HepG2 (cell line): ENCODE data around the gene TAF4B. TPM values are rescaled to one million over a fixed set of nuclear protein-coding genes. Genes with fewer than 3 reads are reported as not detected.

Experiments used
- ATAC-seq: fragments of 200-7000 bp; cut with Tn5 transposase; 3 replicates; pipeline ENCODE4 v1.9.1; 2020; ENCODE audit warnings: mild to moderate bottlenecking, moderate library complexity
- BruUV-seq: library from RNA; stranded (reverse); fragments of 400-500 nt; replicated peaks from 2 replicates; lab custom pipeline; 2021; lab: Mats Ljungman, UMichigan
- CTCF ChIA-PET: fragments of 300-600 bp; formaldehyde crosslinking; extraction: SDS; loops from one replicate; lab custom pipeline; 2021; ENCODE audit warnings: low total read pairs, inconsistent platforms, low intra/inter-chr PET ratio; lab: Yijun Ruan, JAX
- POLR2A ChIA-PET: fragments of 350-600 bp; sonication (Branson Sonifier 250); formaldehyde crosslinking; loops from one replicate; lab custom pipeline; 2020; ENCODE audit warnings: antibody characterized with exemption, inconsistent platforms; lab: Yijun Ruan, JAX
- DNase-seq: peaks from one replicate; pipeline ENCODE4 v3.0.0-alpha.2; 2015; ENCODE audit warnings: low spot score
- FAIRE-seq: peaks from 3 replicates; lab custom pipeline; 2011; peaks lifted over from hg19 to GRCh38; lab: Jason Lieb, UNC
- H2AFZ ChIP-seq: one replicate; pipeline ENCODE4 v1.6.1; 2011; ENCODE audit warnings: low read length, inconsistent platforms
- H3K27ac ChIP-seq: fragments of 300-600 bp; 3 replicates; pipeline ENCODE4 v1.8.0; 2011; ENCODE audit warnings: mixed run types, mild to moderate bottlenecking, mixed read lengths, low read length, inconsistent platforms; ENCODE audit not compliant: insufficient read depth; ENCODE audit errors: extremely low read length
- H3K27me3 ChIP-seq, 2 experiments: fragments of 200-600 bp in 1 of 2; 2 replicates in 1 of 2; 3 replicates in 1 of 2; pipeline versions ENCODE4 v1.6.0 to v1.8.0; 2011; ENCODE audit warnings: low read length in 2 of 2, mild to moderate bottlenecking in 2 of 2, moderate library complexity in 2 of 2, inconsistent platforms in 1 of 2; ENCODE audit not compliant: insufficient read depth in 2 of 2, control insufficient read depth in 1 of 2
- H3K36me3 ChIP-seq, 2 experiments: fragments of 200-600 bp in 1 of 2; replicated peaks in 1 of 2; 2 replicates in 1 of 2; 3 replicates in 1 of 2; pipeline versions ENCODE4 v1.5.1 to v1.8.0; 2011; ENCODE audit warnings: low read length in 2 of 2, inconsistent platforms in 1 of 2; ENCODE audit not compliant: insufficient read depth in 2 of 2, control insufficient read depth in 1 of 2
- H3K4me1 ChIP-seq: 2 replicates; pipeline ENCODE4 v1.5.1; 2012; ENCODE audit warnings: low read length, inconsistent platforms; ENCODE audit not compliant: insufficient read depth
- H3K4me2 ChIP-seq: 2 replicates; pipeline ENCODE4 v1.6.0; 2011; ENCODE audit warnings: low read depth, low read length, inconsistent platforms
- H3K4me3 ChIP-seq, 3 experiments: fragments of 200-600 bp in 1 of 3; sonication (generic), shearing (Covaris generic) in 1 of 3; replicated peaks in 1 of 3; 2 replicates each; pipeline ENCODE4 v1.5.1; 2011 to 2016; ENCODE audit warnings: low read length in 3 of 3, inconsistent platforms in 2 of 3, low read depth in 2 of 3, mild to moderate bottlenecking in 2 of 3, control low read depth in 1 of 3, mixed read lengths in 1 of 3; ENCODE audit not compliant: insufficient read depth in 1 of 3
- H3K79me2 ChIP-seq: one replicate; pipeline ENCODE4 v1.6.1; 2011; ENCODE audit warnings: low read length, inconsistent platforms; ENCODE audit not compliant: insufficient read depth
- H3K9ac ChIP-seq: 2 replicates; pipeline ENCODE4 v1.6.0; 2011; ENCODE audit warnings: mild to moderate bottlenecking, low read depth, low read length, inconsistent platforms; ENCODE audit not compliant: insufficient read depth
- H3K9me3 ChIP-seq: 2 replicates; pipeline ENCODE4 v1.5.1; 2012; ENCODE audit warnings: mild to moderate bottlenecking, low read length
- H4K20me1 ChIP-seq: 2 replicates; pipeline ENCODE4 v1.6.0; 2011; ENCODE audit warnings: inconsistent platforms, mild to moderate bottlenecking, low read length, moderate library complexity; ENCODE audit not compliant: insufficient read depth
- IRX3 ChIP-seq: sonication (generic); formaldehyde crosslinking; IDR thresholded peaks from 2 replicates; pipeline ENCODE4 v1.8.1; 2023; ENCODE audit warnings: mild to moderate bottlenecking, low read depth, missing genetic modification reagents, borderline replicate concordance
- LCORL ChIP-seq, 2 experiments: fragments of 450-650 bp in 1 of 2; sonication (generic) in 1 of 2; formaldehyde crosslinking in 1 of 2; IDR thresholded peaks; 2 replicates each; pipeline versions ENCODE4 v1.5.0 to v1.6.1; 2017 to 2020; ENCODE audit warnings: antibody characterized with exemption in 1 of 2, missing genetic modification reagents in 1 of 2
- LRRFIP1 ChIP-seq: sonication (generic); formaldehyde crosslinking; conservative IDR thresholded peaks from 2 replicates; pipeline ENCODE4 v1.4.0; 2020; ENCODE audit warnings: missing genetic modification reagents
- STAG1 ChIP-seq: sonication (generic); formaldehyde crosslinking; IDR thresholded peaks from 2 replicates; pipeline ENCODE4 v1.4.0; 2020; ENCODE audit warnings: missing genetic modification reagents
- THAP7 ChIP-seq: sonication (generic); formaldehyde crosslinking; IDR thresholded peaks from 2 replicates; pipeline ENCODE4 v1.8.1; 2023; ENCODE audit warnings: mild to moderate bottlenecking, missing genetic modification reagents
- ZBED4 ChIP-seq: sonication (generic); formaldehyde crosslinking; IDR thresholded peaks from 2 replicates; pipeline ENCODE4 v1.4.0; 2020; ENCODE audit warnings: missing genetic modification reagents, borderline replicate concordance
- ZBTB25 ChIP-seq: IDR thresholded peaks from 2 replicates; pipeline ENCODE4 v1.6.1; 2018; ENCODE audit warnings: missing genetic modification reagents
- ZBTB8A ChIP-seq: sonication (generic); formaldehyde crosslinking; IDR thresholded peaks from 2 replicates; pipeline ENCODE4 v1.4.0; 2020; ENCODE audit warnings: mild to moderate bottlenecking, low read depth, missing genetic modification reagents, borderline replicate concordance
- ZFP41 ChIP-seq: sonication (generic); formaldehyde crosslinking; IDR thresholded peaks from 2 replicates; pipeline ENCODE4 v1.4.0; 2020; ENCODE audit warnings: mild to moderate bottlenecking, missing genetic modification reagents, borderline replicate concordance
- ZNF205 ChIP-seq: IDR thresholded peaks from 2 replicates; pipeline ENCODE4 v1.6.1; 2018; ENCODE audit warnings: missing biosample characterization, missing genetic modification reagents
- ZNF691 ChIP-seq: sonication (generic); formaldehyde crosslinking; IDR thresholded peaks from 2 replicates; pipeline ENCODE4 v1.4.0; 2020; ENCODE audit warnings: missing genetic modification reagents, low read depth, mild to moderate bottlenecking, borderline replicate concordance
- WGBS: methylation state at CpG from one replicate; pipeline ENCODE4 v1.1.6; 2017; ENCODE audit warnings: low lambda C conversion rate; 5-methylcytosine and 5-hydroxymethylcytosine counted together
- in situ Hi-C: cut with HindIII; loops from 2 replicates; pipeline ENCODE4 v1.10.0; 2017; ENCODE audit warnings: low pct_unique_long_range_greater_than_20kb; ENCODE audit not compliant: extremely low pct_ligation_motif_present
- intact Hi-C: fragments of 100-400 bp; cut with micrococcal nuclease; formaldehyde crosslinking; loops from one replicate; pipeline ENCODE4 v1.10.0; 2022; ENCODE audit not compliant: unreplicated experiment
- polyA plus RNA-seq, 8 experiments: library from polyadenylated mRNA; depleted of rRNA in 3 of 8; stranded (reverse) in 7 of 8; unstranded in 1 of 8; fragments of >200 nt; fragmentation: Illumina TruSeq in 4 of 8; extraction: Trizol in 4 of 8; gene quantifications; 2 replicates each; pipeline versions ENCODE4 v1.2.1 to v1.2.3, GENCODE V29; 2011 to 2016; ENCODE audit warnings: low read depth in 4 of 8, missing spikeins in 1 of 8, mixed read lengths in 1 of 8; ENCODE audit not compliant: insufficient read depth in 1 of 8
- total RNA-seq, 5 experiments: library from RNA; depleted of rRNA; stranded (reverse); fragments of >200 nt; fragmentation: Illumina TruSeq; extraction: Trizol; gene quantifications; 2 replicates each; pipeline ENCODE4 v1.2.3, GENCODE V29; 2016; ENCODE audit warnings: low read depth in 1 of 5

The TAF4B gene
- total and polyA plus RNA-seq, 2 of the 13 experiments (the other 11 are each of a cell fraction or from before 2014, with no cell fraction given), result 2.2 to 3.8 TPM

- Histone ChIP-seq H3K4me1 (peaks cover 38% of the 10 kb centered on the region), H3K36me3 (no peaks in the 10 kb centered on the region)
- in situ Hi-C loops, result no loop called here
- TF ChIP-seq ZBTB25 (CRISPR knock-in tag), result no peak
- TF ChIP-seq ZNF691 (CRISPR knock-in tag), result no peak
- no peak for TF ChIP-seq STAG1 (CRISPR knock-in tag)
- TF ChIP-seq ZFP41 (CRISPR knock-in tag), result no peak
- TF ChIP-seq ZBED4 (CRISPR knock-in tag), result no peak
- TF ChIP-seq ZNF205 (CRISPR knock-in tag), result no peak
- no peak for TF ChIP-seq LRRFIP1 (CRISPR knock-in tag)
- no peak for TF ChIP-seq THAP7 (CRISPR knock-in tag)
- no peak for TF ChIP-seq IRX3
- TF ChIP-seq ZBTB8A (CRISPR knock-in tag), result no peak
- TF ChIP-seq LCORL (IDR thresholded peaks at IDR 0.05), result no peak
- no peak for TF ChIP-seq LCORL (CRISPR knock-in tag; IDR thresholded peaks at IDR 0.05)
Measured at GRCh38 chr18:26228562-26229260, 2.5 kb downstream of the TAF4B start.

More at GRCh38 chr18:26228562-26229260, 2.5 kb downstream of the TAF4B start:
- H3K27me3 ChIP-seq, result peaks cover 0 to 4% of the 10 kb centered on the region in 2 experiments; a peak in 1 of 5 replicates
- H3K4me2 ChIP-seq, result peak overlapping the region; percentile 73; the same call in 1 of the 2 replicates
- no peaks in the 10 kb centered on the region; the same call in 1 of the 2 replicates for H4K20me1 ChIP-seq
- FAIRE-seq (no peak), DNase-seq (no peak), ATAC-seq (no peak)
- H3K4me3 ChIP-seq, result no peak overlapping the region
- BruUV-seq, result no TSS peak
- no peaks in the 10 kb centered on the region for H3K9me3 ChIP-seq
- H2AFZ ChIP-seq, result no peak overlapping the region
- H3K79me2 ChIP-seq, result peaks cover 2% of the 10 kb centered on the region
- intact Hi-C loops, result no loop called here
- CTCF ChIA-PET, result no interaction called here
- 72% methylated on average over 6 of the region's 6 CpGs for WGBS
- H3K9ac ChIP-seq, result no peak overlapping the region
- no peak overlapping the region for H3K27ac ChIP-seq
- POLR2A ChIA-PET, result no interaction called here
